ENCODE results near the gene JMJD7.

Gene JMJD7

DNA sequence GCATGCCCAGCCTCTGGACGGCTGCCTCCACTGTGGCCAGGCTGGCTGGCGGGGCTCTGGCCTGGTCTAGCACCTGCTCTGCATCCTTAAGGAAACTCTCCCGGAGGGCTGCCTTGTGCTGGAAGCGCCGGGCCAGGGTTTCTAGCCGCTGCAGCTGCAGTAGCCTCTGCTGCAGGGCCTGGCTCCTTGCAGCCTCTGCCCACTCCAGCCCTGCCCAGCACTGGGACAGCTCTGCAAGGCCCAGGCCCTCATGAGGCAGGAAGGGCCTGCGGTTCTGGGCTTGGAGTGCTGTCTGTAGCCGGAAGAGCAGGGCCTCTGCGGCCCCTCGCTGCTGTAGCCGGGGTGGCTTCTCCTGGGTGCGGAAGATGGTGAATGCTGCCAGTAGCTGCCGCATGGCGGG, 57.9 kb downstream of the JMJD7 start:
- no peak overlapping the region for H3K4me3 ChIP-seq (ENCODE audit: control insufficient read depth, low read depth, low read length)
- TF ChIP-seq, protein P1, sequence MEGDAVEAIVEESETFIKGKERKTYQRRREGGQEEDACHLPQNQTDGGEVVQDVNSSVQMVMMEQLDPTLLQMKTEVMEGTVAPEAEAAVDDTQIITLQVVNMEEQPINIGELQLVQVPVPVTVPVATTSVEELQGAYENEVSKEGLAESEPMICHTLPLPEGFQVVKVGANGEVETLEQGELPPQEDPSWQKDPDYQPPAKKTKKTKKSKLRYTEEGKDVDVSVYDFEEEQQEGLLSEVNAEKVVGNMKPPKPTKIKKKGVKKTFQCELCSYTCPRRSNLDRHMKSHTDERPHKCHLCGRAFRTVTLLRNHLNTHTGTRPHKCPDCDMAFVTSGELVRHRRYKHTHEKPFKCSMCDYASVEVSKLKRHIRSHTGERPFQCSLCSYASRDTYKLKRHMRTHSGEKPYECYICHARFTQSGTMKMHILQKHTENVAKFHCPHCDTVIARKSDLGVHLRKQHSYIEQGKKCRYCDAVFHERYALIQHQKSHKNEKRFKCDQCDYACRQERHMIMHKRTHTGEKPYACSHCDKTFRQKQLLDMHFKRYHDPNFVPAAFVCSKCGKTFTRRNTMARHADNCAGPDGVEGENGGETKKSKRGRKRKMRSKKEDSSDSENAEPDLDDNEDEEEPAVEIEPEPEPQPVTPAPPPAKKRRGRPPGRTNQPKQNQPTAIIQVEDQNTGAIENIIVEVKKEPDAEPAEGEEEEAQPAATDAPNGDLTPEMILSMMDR (conservative IDR thresholded peaks at IDR 0.05; ENCODE audit: control insufficient read depth, insufficient read depth, low read depth, low read length) = no peak
- no peak for DNase-seq (ENCODE audit: low read depth)

DNA sequence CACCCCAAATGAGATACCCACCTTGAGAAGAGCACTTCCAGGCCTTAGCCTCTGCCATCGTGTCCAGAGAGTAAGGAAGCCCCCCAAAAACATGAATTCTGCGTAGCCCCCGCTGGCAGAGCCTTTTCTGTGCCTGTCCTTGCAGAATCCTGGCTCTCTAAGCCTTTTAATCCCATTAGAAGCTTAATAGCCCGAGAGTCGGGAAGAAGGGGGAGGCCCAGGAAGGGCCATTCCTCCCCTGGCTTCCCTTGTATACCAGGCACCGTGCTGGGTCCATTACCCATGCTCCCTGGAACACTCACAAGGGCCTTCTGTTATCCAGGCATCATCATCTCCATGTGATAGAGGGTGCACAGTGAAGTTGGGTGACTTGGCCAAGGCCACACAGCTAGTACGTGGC, 58.8 kb downstream of the JMJD7 start:
- TF ChIP-seq, protein P1 (conservative IDR thresholded peaks at IDR 0.05; ENCODE audit: control insufficient read depth, insufficient read depth, low read depth, low read length) = no peak

GRCh38 chr15:41887161-41887560, 59.3 kb downstream of the JMJD7 start:
- no peak overlapping the region for H3K4me3 ChIP-seq (ENCODE audit: control insufficient read depth, low read depth, low read length)
- TF ChIP-seq, protein P1 (conservative IDR thresholded peaks at IDR 0.05; ENCODE audit: control insufficient read depth, insufficient read depth, low read depth, low read length) = no peak
- no peak for DNase-seq (ENCODE audit: low read depth)

More for the DNA sequence above, 58.8 kb downstream of the JMJD7 start:
- no peak for DNase-seq (ENCODE audit: low read depth)
- H3K4me3 ChIP-seq (ENCODE audit: control insufficient read depth, low read depth, low read length) = no peak overlapping the region
